ENCODE measurements around the gene NUP205. TPM values are rescaled to one million over a fixed set of nuclear protein-coding genes. Genes with fewer than 3 reads are reported as not detected.

NUP205 gene
- total RNA-seq, 1 donor from 2014 or later = 33.6 TPM

- no peaks in the 10 kb centered on the region for H3K9me3 ChIP-seq
- no peak overlapping the region for H3K4me3 ChIP-seq
- intact Hi-C loops (cut with DNase I) = no loop called here
- no peak for DNase-seq (ENCODE audit: low spot score in 2 of 2)
- TF ChIP-seq CTCF (IDR thresholded peaks at IDR 0.05) = no peak
- no peak overlapping the region for H3K27ac ChIP-seq
- no peaks in the 10 kb centered on the region for H3K36me3 ChIP-seq
- H3K4me1 ChIP-seq = peaks cover 0 to 2% of the 10 kb centered on the region in 2 donors
- no peaks in the 10 kb centered on the region for H3K27me3 ChIP-seq
Observed at GRCh38 chr7:135658564-135658963, 100.8 kb downstream of the NUP205 start.

- no peak for DNase-seq (ENCODE audit: low spot score in 2 of 2)
- TF ChIP-seq CTCF (IDR thresholded peaks at IDR 0.05) = no peak
- intact Hi-C loops (cut with DNase I) = no loop called here
- peaks cover 0 to 10% of the 10 kb centered on the region in 2 donors for H3K4me1 ChIP-seq
- no peak overlapping the region for H3K4me3 ChIP-seq
- H3K27me3 ChIP-seq = no peaks in the 10 kb centered on the region
- H3K9me3 ChIP-seq = no peaks in the 10 kb centered on the region
- H3K27ac ChIP-seq = no peak overlapping the region
- no peaks in the 10 kb centered on the region for H3K36me3 ChIP-seq
Observed at GRCh38 chr7:135659159-135659846, 101.6 kb downstream of the NUP205 start.

GRCh38 chr7:135661311-135662122 lies 103.8 kb downstream of the NUP205 start:
- Histone ChIP-seq H3K4me1 (peaks cover 0 to 16% of the 10 kb centered on the region in 2 donors), H3K27me3 (no peaks in the 10 kb centered on the region), H3K9me3 (no peaks in the 10 kb centered on the region), H3K36me3 (no peaks in the 10 kb centered on the region), H3K4me3 (peak overlapping the region; percentile 73 to 86), H3K27ac (peak overlapping the region; percentile 87 to 96)
- no peak for TF ChIP-seq CTCF (IDR thresholded peaks at IDR 0.05)
- intact Hi-C loops (cut with DNase I) = loop anchor here (1.0 to 5.0 kb wide), 6 partner anchors 83 to 449 kb away; partner anchors contain the start of genes MTPN and WDR91
- no peak for DNase-seq (ENCODE audit: low spot score in 2 of 2)

- TF ChIP-seq CTCF (IDR thresholded peaks at IDR 0.05) = peak in 2 of 3 experiments; percentile 85 to 92
- Histone ChIP-seq H3K9me3 (no peaks in the 10 kb centered on the region), H3K36me3 (no peaks in the 10 kb centered on the region), H3K27ac (peak overlapping the region; percentile 87 to 96), H3K4me1 (peaks cover 0 to 19% of the 10 kb centered on the region in 2 donors), H3K27me3 (no peaks in the 10 kb centered on the region), H3K4me3 (peak overlapping the region; percentile 73 to 86)
- intact Hi-C loops (cut with DNase I) = loop anchor here (1.0 to 5.0 kb wide), 6 partner anchors 83 to 450 kb away; partner anchors contain the start of genes MTPN and WDR91
- no peak for DNase-seq (ENCODE audit: low spot score in 2 of 2)
Observed at GRCh38 chr7:135662123-135662372, 104.3 kb downstream of the NUP205 start.

- intact Hi-C loops (cut with DNase I) = loop anchor here (1.0 to 5.0 kb wide), 6 partner anchors 82 to 450 kb away; partner anchors contain the start of genes MTPN and WDR91
Observed at GRCh38 chr7:135662373-135663114, 104.8 kb downstream of the NUP205 start, which contains the start of gene STMP1. Gene STMP1, plus strand, starts transcription at chr7:135662514.

More at GRCh38 chr7:135662373-135663114, 104.8 kb downstream of the NUP205 start, which contains the start of gene STMP1:
- Histone ChIP-seq H3K27ac (peak within 1 kb of the TSS; percentile 87 to 96), H3K36me3 (no peaks in the 10 kb centered on the region), H3K9me3 (no peaks in the 10 kb centered on the region), H3K4me3 (peak within 1 kb of the TSS; percentile 73 to 86), H3K27me3 (no peaks in the 10 kb centered on the region), H3K4me1 (peaks cover 0 to 19% of the 10 kb centered on the region in 2 donors)
- TF ChIP-seq CTCF (IDR thresholded peaks at IDR 0.05) = peak in 1 of 3 experiments; percentile 95
- peak; percentile 81 to 98 for DNase-seq (ENCODE audit: low spot score in 2 of 2)
